GM19043 (cell line): ENCODE data around the gene SPACA1.

Source experiments
- ATAC-seq: cut with Tn5 transposase; IDR thresholded peaks from one replicate; pipeline ENCODE4 v1.9.1; 2021; ENCODE audit warnings: low read depth; ENCODE audit not compliant: unreplicated experiment

Gene SPACA1

GRCh38 chr6:88089708-88090107 lies 42.1 kb downstream of the SPACA1 start:
- ATAC-seq: no peak

- no peak for ATAC-seq
Observed at GRCh38 chr6:88105741-88106340, 58.2 kb downstream of the SPACA1 start.

- no peak for ATAC-seq
Observed at GRCh38 chr6:88107241-88107640, 59.6 kb downstream of the SPACA1 start.

- ATAC-seq: no peak
Observed at GRCh38 chr6:88111991-88112390, 64.3 kb downstream of the SPACA1 start.

- no peak for ATAC-seq
Observed at GRCh38 chr6:88114838-88115237, 67.2 kb downstream of the SPACA1 start.

GRCh38 chr6:88115307-88115706 lies 67.7 kb downstream of the SPACA1 start:
- ATAC-seq: no peak

GRCh38 chr6:88116276-88116675 lies 68.6 kb downstream of the SPACA1 start:
- ATAC-seq: no peak
